SKM-1 (cell line): Measurements from ENCODE around the gene ZNF689.
"Not testable (repeated sequence)": the region's sequence is repeated elsewhere in the genome, so short reads cannot be mapped to it uniquely, and the experiment has no call there.

Experiments
- DNase-seq: peaks from one replicate; lab custom pipeline; 2025; ENCODE audit not compliant: unreplicated experiment; lab: John Stamatoyannopoulos, UW

ZNF689 gene

GRCh38 chr16:30637139-30637538, 26.9 kb upstream of the ZNF689 start:
- not testable (repeated sequence) for DNase-seq

- DNase-seq, result no peak
These were observed 26.4 kb upstream of the ZNF689 start for GRCh38 chr16:30636599-30636998.

GRCh38 chr16:30633526-30633925, 23.3 kb upstream of the ZNF689 start:
- DNase-seq, result no peak

GRCh38 chr16:30632454-30632853, 22.3 kb upstream of the ZNF689 start:
- DNase-seq, result not testable (repeated sequence)

GRCh38 chr16:30628628-30629540, 18.7 kb upstream of the ZNF689 start:
- DNase-seq, result peak; percentile 71

- no peak for DNase-seq
These were observed 16.0 kb upstream of the ZNF689 start for GRCh38 chr16:30626236-30626635.

- DNase-seq, result no peak
These were observed 13.5 kb upstream of the ZNF689 start for GRCh38 chr16:30623536-30624283.

GRCh38 chr16:30622455-30623032, 12.4 kb upstream of the ZNF689 start:
- DNase-seq, result no peak

- no peak for DNase-seq
These were observed 11.6 kb upstream of the ZNF689 start for GRCh38 chr16:30621765-30622164.

- DNase-seq, result no peak
These were observed 10.0 kb upstream of the ZNF689 start for GRCh38 chr16:30620169-30620568.

- DNase-seq, result no peak
These were observed 9.4 kb upstream of the ZNF689 start for GRCh38 chr16:30619638-30620037.

- no peak for DNase-seq
These were observed 9.0 kb upstream of the ZNF689 start for GRCh38 chr16:30619202-30619601.

GRCh38 chr16:30615358-30616091, 5.3 kb upstream of the ZNF689 start:
- peak; percentile 24 for DNase-seq

- no peak for DNase-seq
These were observed 925 bp downstream of the ZNF689 start for GRCh38 chr16:30609002-30609925.

GRCh38 chr16:30606004-30606403, 4.2 kb downstream of the ZNF689 start:
- DNase-seq, result no peak

- DNase-seq, result no peak
These were observed 5.0 kb downstream of the ZNF689 start for GRCh38 chr16:30605158-30605557.

GRCh38 chr16:30604316-30604947, 5.8 kb downstream of the ZNF689 start:
- DNase-seq, result no peak

- no peak for DNase-seq
These were observed 6.3 kb downstream of the ZNF689 start for GRCh38 chr16:30603945-30604315.

GRCh38 chr16:30602616-30603277, 7.4 kb downstream of the ZNF689 start:
- DNase-seq, result no peak
